ENCODE measurements around the gene REXO2.

DNA sequence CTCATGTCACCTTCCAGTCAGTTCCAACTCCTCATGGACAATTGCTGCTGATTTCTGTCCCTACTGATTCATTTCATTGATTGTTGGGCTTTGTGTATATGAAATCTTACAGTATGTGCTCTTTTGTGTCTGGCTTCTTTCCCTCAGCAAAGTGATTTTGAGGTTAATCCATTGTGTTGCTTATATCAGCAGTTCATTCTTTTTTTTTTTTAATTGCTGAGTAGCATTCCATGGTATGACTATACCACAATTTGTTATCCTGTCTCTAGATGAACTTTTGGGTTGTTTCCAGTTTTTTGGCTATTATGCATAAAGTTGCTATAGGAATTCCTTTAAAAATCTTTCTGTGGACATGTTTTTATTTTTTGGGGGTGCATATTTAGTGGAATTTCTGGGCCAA, 60.5 kb downstream of the REXO2 start:
- TF ChIP-seq POLR2AphosphoS5 (IDR thresholded peaks at IDR 0.05; ENCODE audit: low read depth, low read length) (no peak), SP1 (IDR thresholded peaks at IDR 0.05; ENCODE audit: low read depth, low read length) (no peak), YY1 (IDR thresholded peaks at IDR 0.05; ENCODE audit: low read depth, low read length) (no peak), TAF1 (IDR thresholded peaks at IDR 0.05; ENCODE audit: low read depth, low read length) (no peak), EZH2 (IDR thresholded peaks at IDR 0.05; ENCODE audit: low read depth, low read length, severe bottlenecking) (no peak), SP4 (IDR thresholded peaks at IDR 0.05; ENCODE audit: low read length) (no peak), CREB1 (IDR thresholded peaks at IDR 0.05) (no peak)
- TF ChIP-seq, protein P1, sequence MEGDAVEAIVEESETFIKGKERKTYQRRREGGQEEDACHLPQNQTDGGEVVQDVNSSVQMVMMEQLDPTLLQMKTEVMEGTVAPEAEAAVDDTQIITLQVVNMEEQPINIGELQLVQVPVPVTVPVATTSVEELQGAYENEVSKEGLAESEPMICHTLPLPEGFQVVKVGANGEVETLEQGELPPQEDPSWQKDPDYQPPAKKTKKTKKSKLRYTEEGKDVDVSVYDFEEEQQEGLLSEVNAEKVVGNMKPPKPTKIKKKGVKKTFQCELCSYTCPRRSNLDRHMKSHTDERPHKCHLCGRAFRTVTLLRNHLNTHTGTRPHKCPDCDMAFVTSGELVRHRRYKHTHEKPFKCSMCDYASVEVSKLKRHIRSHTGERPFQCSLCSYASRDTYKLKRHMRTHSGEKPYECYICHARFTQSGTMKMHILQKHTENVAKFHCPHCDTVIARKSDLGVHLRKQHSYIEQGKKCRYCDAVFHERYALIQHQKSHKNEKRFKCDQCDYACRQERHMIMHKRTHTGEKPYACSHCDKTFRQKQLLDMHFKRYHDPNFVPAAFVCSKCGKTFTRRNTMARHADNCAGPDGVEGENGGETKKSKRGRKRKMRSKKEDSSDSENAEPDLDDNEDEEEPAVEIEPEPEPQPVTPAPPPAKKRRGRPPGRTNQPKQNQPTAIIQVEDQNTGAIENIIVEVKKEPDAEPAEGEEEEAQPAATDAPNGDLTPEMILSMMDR (IDR thresholded peaks at IDR 0.05; ENCODE audit: control extremely low read depth in 1 of 3, insufficient read depth in 1 of 3, low read depth in 1 of 3, low read length in 3 of 3), result no peak
- TF ChIP-seq, protein P2, sequence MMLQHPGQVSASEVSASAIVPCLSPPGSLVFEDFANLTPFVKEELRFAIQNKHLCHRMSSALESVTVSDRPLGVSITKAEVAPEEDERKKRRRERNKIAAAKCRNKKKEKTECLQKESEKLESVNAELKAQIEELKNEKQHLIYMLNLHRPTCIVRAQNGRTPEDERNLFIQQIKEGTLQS (IDR thresholded peaks at IDR 0.05; ENCODE audit: insufficient read depth, low read depth, low read length), result no peak

Data from H1 (cell line).